GM10266 (cell line): ENCODE measurements around the gene RTL5.

Source experiments
- DNase-seq: peaks from one replicate; pipeline ENCODE4 v3.0.0; 2012; ENCODE audit errors: extremely low spot score
- CTCF ChIP-seq: IDR thresholded peaks from 2 replicates; pipeline ENCODE4 v1.5.1; 2012; ENCODE audit warnings: mild to moderate bottlenecking, low read depth; ENCODE audit not compliant: control insufficient read depth, insufficient read depth; ENCODE audit errors: missing control alignments

The RTL5 gene

GRCh38 chrX:72117636-72118210, 14.0 kb downstream of the RTL5 start:
- DNase-seq, result no peak
- no peak for TF ChIP-seq CTCF

- no peak for TF ChIP-seq CTCF
- DNase-seq, result no peak
Measured at GRCh38 chrX:72115380-72115779, 16.3 kb downstream of the RTL5 start.

GRCh38 chrX:72114807-72115206, 16.9 kb downstream of the RTL5 start:
- DNase-seq, result no peak
- TF ChIP-seq CTCF, result no peak

GRCh38 chrX:72114306-72114705, 17.4 kb downstream of the RTL5 start:
- TF ChIP-seq CTCF, result no peak
- no peak for DNase-seq

GRCh38 chrX:72113461-72113860, 18.3 kb downstream of the RTL5 start:
- no peak for TF ChIP-seq CTCF
- DNase-seq, result no peak

GRCh38 chrX:72110876-72111708, 20.6 kb downstream of the RTL5 start:
- no peak for TF ChIP-seq CTCF
- DNase-seq, result no peak

GRCh38 chrX:72110051-72110875, 21.5 kb downstream of the RTL5 start:
- TF ChIP-seq CTCF, result no peak
- DNase-seq, result no peak
